Mesendoderm (in vitro differentiated cells): Measurements from ENCODE around the gene MORF4L2.
A peak's percentile ranks its signal among the peaks of the same experiment; 100 is the strongest.

ENCODE experiments used
- DNase-seq: peaks from one replicate; pipeline ENCODE4 v3.0.0; 2013
- H2AK5ac ChIP-seq: 2 replicates; pipeline ENCODE4 v1.6.1; 2013; ENCODE audit warnings: low read length, inconsistent platforms
- H2BK120ac ChIP-seq: 2 replicates; pipeline ENCODE4 v1.6.1; 2013; ENCODE audit warnings: low read depth, mild to moderate bottlenecking, low read length, moderate library complexity, mixed read lengths
- H2BK15ac ChIP-seq: replicated peaks from 2 replicates; pipeline ENCODE4 v1.6.1; 2013; ENCODE audit warnings: low read depth, mild to moderate bottlenecking, moderate library complexity
- H2BK5ac ChIP-seq: 2 replicates; pipeline ENCODE4 v1.6.1; 2013; ENCODE audit warnings: low read length, inconsistent platforms
- H3K18ac ChIP-seq: 2 replicates; pipeline ENCODE4 v1.6.1; 2013; ENCODE audit warnings: mild to moderate bottlenecking, low read length, mixed read lengths
- H3K23ac ChIP-seq: one replicate; pipeline ENCODE4 v1.6.1; 2013; ENCODE audit warnings: low read length
- H3K27ac ChIP-seq: 2 replicates; pipeline ENCODE4 v1.5.1; 2013; ENCODE audit warnings: low read depth, mild to moderate bottlenecking, inconsistent platforms, low read length, moderate library complexity
- H3K27me3 ChIP-seq: 2 replicates; pipeline ENCODE4 v1.6.1; 2013; ENCODE audit warnings: low read length, control low read depth, mild to moderate bottlenecking, inconsistent platforms; ENCODE audit not compliant: insufficient read depth, poor library complexity
- H3K36me3 ChIP-seq: 2 replicates; pipeline ENCODE4 v1.6.1; 2013; ENCODE audit warnings: low read length, inconsistent platforms; ENCODE audit not compliant: control insufficient read depth, insufficient read depth
- H3K4ac ChIP-seq: one replicate; pipeline ENCODE4 v1.6.1; 2013; ENCODE audit warnings: low read depth, mild to moderate bottlenecking, low read length, moderate library complexity
- H3K4me1 ChIP-seq: 2 replicates; pipeline ENCODE4 v1.6.1; 2013; ENCODE audit warnings: low read depth, low read length, inconsistent platforms; ENCODE audit not compliant: control insufficient read depth
- H3K4me2 ChIP-seq: 2 replicates; pipeline ENCODE4 v1.6.1; 2013; ENCODE audit warnings: low read length
- H3K4me3 ChIP-seq: 2 replicates; pipeline ENCODE4 v1.5.1; 2013; ENCODE audit warnings: mild to moderate bottlenecking, low read length
- H3K56ac ChIP-seq: one replicate; pipeline ENCODE4 v1.6.1; 2013; ENCODE audit warnings: low read length
- H3K79me1 ChIP-seq: 2 replicates; pipeline ENCODE4 v1.6.1; 2013; ENCODE audit warnings: low read length, inconsistent platforms
- H3K79me2 ChIP-seq: 2 replicates; pipeline ENCODE4 v1.6.1; 2013; ENCODE audit warnings: mild to moderate bottlenecking, low read length; ENCODE audit not compliant: control insufficient read depth, insufficient read depth
- H3K9ac ChIP-seq: 2 replicates; pipeline ENCODE4 v1.6.1; 2013; ENCODE audit warnings: low read length, inconsistent platforms
- H4K5ac ChIP-seq: one replicate; pipeline ENCODE4 v1.6.1; 2013; ENCODE audit warnings: low read length
- H4K8ac ChIP-seq: one replicate; pipeline ENCODE4 v1.6.1; 2013; ENCODE audit warnings: low read depth, mild to moderate bottlenecking, control low read depth, low read length, moderate library complexity
- WGBS: extraction: QIAGEN DNeasy Blood & Tissue Kit; methylation state at CpG from one replicate; pipeline ENCODE4 v1.1.7; 2013; ENCODE audit warnings: low lambda C conversion rate, missing lambda C conversion rate; ENCODE audit not compliant: insufficient coverage; ENCODE audit errors: extremely low coverage; 5-methylcytosine and 5-hydroxymethylcytosine counted together

Gene MORF4L2

DNA sequence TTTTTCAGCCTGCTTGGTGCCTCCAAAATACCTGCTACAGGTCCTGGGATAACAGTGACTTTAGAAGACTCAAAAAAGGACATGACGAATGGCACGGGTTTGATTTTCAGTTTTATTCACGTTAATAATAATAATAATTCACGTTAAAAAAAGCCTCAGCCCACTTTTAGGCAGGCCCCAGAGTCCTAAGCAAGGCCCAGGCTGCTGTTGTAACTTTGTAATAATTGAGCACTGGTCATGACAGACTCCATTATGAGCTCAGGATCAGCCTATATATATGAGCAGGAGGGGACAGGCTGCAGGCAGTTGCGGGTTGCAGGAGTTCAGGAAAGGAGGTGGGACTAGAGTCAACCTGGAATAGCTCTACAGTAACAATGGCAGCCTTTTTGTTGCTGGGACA is 24.1 kb upstream of the MORF4L2 start, which contains the start of gene TMEM31:
TSS of gene TMEM31 (plus strand) at position 301 of the 400 bp plus-strand sequence. CDS start 1,350 bp downstream, outside the sequence.
- no peak within 1 kb of the TSS for H3K27ac ChIP-seq
- no peak within 1 kb of the TSS for H3K4ac ChIP-seq
- no peak within 1 kb of the TSS for H3K23ac ChIP-seq
- H2BK5ac ChIP-seq: no peak within 1 kb of the TSS
- no peak within 1 kb of the TSS for H3K4me2 ChIP-seq
- no peak within 1 kb of the TSS for H3K4me3 ChIP-seq
- no peak within 1 kb of the TSS for H4K5ac ChIP-seq
- no peaks in the 10 kb centered on the region for H3K36me3 ChIP-seq
- no peak for DNase-seq
- no peaks in the 10 kb centered on the region for H3K79me1 ChIP-seq
- no peak within 1 kb of the TSS for H2AK5ac ChIP-seq
- H3K27me3 ChIP-seq: no peaks in the 10 kb centered on the region
- no peak within 1 kb of the TSS for H3K56ac ChIP-seq
- peaks cover 2% of the 10 kb centered on the region for H3K4me1 ChIP-seq
- no peak within 1 kb of the TSS for H4K8ac ChIP-seq
- H3K9ac ChIP-seq: no peak within 1 kb of the TSS
- H3K79me2 ChIP-seq: no peaks in the 10 kb centered on the region
- H2BK15ac ChIP-seq: no peak within 1 kb of the TSS
- no peak within 1 kb of the TSS for H3K18ac ChIP-seq
- no CpG with 5 or more reads among the region's 5 CpGs for WGBS
- no peak within 1 kb of the TSS for H2BK120ac ChIP-seq

GRCh38 chrX:103704863-103705262 is 18.4 kb upstream of the MORF4L2 start:
- Histone ChIP-seq H3K23ac (no peak overlapping the region), H3K18ac (no peak overlapping the region)

DNA sequence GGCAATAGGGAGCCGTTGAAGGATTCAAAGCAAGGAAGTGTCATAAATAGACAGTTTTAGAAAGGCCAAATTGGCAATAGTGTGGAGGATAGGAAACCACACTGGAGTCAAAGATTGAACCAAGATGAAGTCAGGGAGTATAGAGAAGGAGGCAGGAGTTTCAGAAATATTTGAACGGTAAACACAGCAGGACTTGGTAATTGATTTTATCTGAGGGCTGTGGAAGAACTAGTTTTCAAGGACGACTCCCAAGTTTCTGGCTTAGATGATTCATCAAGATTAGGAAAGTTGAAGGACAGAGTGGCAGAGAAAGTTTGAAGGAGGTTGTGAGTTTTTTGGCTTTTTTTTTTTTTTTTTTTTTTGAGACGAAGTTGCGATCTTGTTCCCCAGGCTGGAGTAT is 12.7 kb upstream of the MORF4L2 start:
- no peaks in the 10 kb centered on the region for H3K79me1 ChIP-seq
- H3K27ac ChIP-seq: no peak overlapping the region
- H3K4ac ChIP-seq: no peak overlapping the region
- no peak overlapping the region for H3K4me2 ChIP-seq
- no peak overlapping the region for H2BK120ac ChIP-seq
- no peak overlapping the region for H3K9ac ChIP-seq
- no peak overlapping the region for H4K5ac ChIP-seq
- no peak overlapping the region for H3K4me3 ChIP-seq
- H3K4me1 ChIP-seq: no peaks in the 10 kb centered on the region
- no peak overlapping the region for H2AK5ac ChIP-seq
- no peak overlapping the region for H2BK5ac ChIP-seq
- no peak overlapping the region for H4K8ac ChIP-seq
- WGBS: no CpG with 5 or more reads among the region's 5 CpGs
- H3K27me3 ChIP-seq: no peaks in the 10 kb centered on the region
- H3K56ac ChIP-seq: no peak overlapping the region
- H3K23ac ChIP-seq: no peak overlapping the region
- no peak overlapping the region for H3K18ac ChIP-seq
- no peaks in the 10 kb centered on the region for H3K36me3 ChIP-seq
- no peaks in the 10 kb centered on the region for H3K79me2 ChIP-seq
- DNase-seq: no peak
- no peak overlapping the region for H2BK15ac ChIP-seq

More at GRCh38 chrX:103704863-103705262, 18.4 kb upstream of the MORF4L2 start:
- Histone ChIP-seq H3K4ac (no peak overlapping the region), H3K79me1 (no peaks in the 10 kb centered on the region), H4K8ac (no peak overlapping the region), H4K5ac (no peak overlapping the region), H3K27ac (no peak overlapping the region), H3K4me2 (no peak overlapping the region), H2BK15ac (no peak overlapping the region), H3K36me3 (no peaks in the 10 kb centered on the region), H3K4me3 (no peak overlapping the region), H3K56ac (no peak overlapping the region), H3K9ac (no peak overlapping the region), H3K27me3 (no peaks in the 10 kb centered on the region), H2BK120ac (no peak overlapping the region), H3K4me1 (no peaks in the 10 kb centered on the region), H2BK5ac (no peak overlapping the region), H2AK5ac (no peak overlapping the region), H3K79me2 (no peaks in the 10 kb centered on the region)
- no CpG with 5 or more reads among the region's 3 CpGs for WGBS
- DNase-seq: no peak

DNA sequence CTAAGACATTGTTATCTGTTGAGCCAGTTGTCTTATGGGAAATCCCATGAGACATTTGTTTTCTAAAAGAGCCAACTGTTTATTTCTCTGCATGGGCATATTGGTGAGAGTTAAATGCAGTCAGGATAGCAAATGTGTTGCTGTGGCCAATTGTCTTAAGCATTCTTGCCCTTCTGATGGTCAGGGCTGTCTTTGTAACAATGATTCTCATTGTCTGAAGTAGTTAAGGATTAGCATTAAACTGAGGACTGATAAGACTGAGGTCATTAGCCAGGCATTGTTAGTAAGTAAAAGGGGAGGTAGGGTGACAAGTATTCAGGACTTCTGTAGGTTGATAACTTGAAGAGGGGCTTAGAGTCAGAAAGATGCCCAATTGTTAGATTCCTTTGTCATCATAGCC is 11.2 kb upstream of the MORF4L2 start:
- Histone ChIP-seq H3K4me1 (no peaks in the 10 kb centered on the region), H3K4me2 (no peak overlapping the region), H3K36me3 (no peaks in the 10 kb centered on the region), H3K56ac (no peak overlapping the region), H3K4me3 (no peak overlapping the region), H3K9ac (no peak overlapping the region), H3K79me2 (no peaks in the 10 kb centered on the region), H2BK120ac (no peak overlapping the region), H4K5ac (no peak overlapping the region), H3K79me1 (no peaks in the 10 kb centered on the region), H2AK5ac (no peak overlapping the region), H3K23ac (no peak overlapping the region), H3K4ac (no peak overlapping the region), H3K27ac (no peak overlapping the region), H3K18ac (no peak overlapping the region), H2BK5ac (no peak overlapping the region), H2BK15ac (no peak overlapping the region), H4K8ac (no peak overlapping the region), H3K27me3 (no peaks in the 10 kb centered on the region)
- DNase-seq: peak; percentile 85

- H3K4me2 ChIP-seq: no peak overlapping the region
- H3K56ac ChIP-seq: no peak overlapping the region
- peaks cover 2% of the 10 kb centered on the region for H3K79me2 ChIP-seq
- no peak overlapping the region for H2AK5ac ChIP-seq
- no CpG with 5 or more reads among the region's 1 CpG for WGBS
- H3K4me1 ChIP-seq: no peaks in the 10 kb centered on the region
- H3K4me3 ChIP-seq: no peak overlapping the region
- H4K5ac ChIP-seq: no peak overlapping the region
- H3K36me3 ChIP-seq: no peaks in the 10 kb centered on the region
- H3K9ac ChIP-seq: no peak overlapping the region
- H2BK15ac ChIP-seq: no peak overlapping the region
- no peak overlapping the region for H2BK5ac ChIP-seq
- no peak overlapping the region for H3K4ac ChIP-seq
- H3K27me3 ChIP-seq: no peaks in the 10 kb centered on the region
- H2BK120ac ChIP-seq: no peak overlapping the region
- no peaks in the 10 kb centered on the region for H3K79me1 ChIP-seq
- no peak for DNase-seq
- H3K23ac ChIP-seq: no peak overlapping the region
- no peak overlapping the region for H4K8ac ChIP-seq
- H3K27ac ChIP-seq: no peak overlapping the region
- H3K18ac ChIP-seq: no peak overlapping the region
Measured at GRCh38 chrX:103691059-103691458, 4.6 kb upstream of the MORF4L2 start.

DNA sequence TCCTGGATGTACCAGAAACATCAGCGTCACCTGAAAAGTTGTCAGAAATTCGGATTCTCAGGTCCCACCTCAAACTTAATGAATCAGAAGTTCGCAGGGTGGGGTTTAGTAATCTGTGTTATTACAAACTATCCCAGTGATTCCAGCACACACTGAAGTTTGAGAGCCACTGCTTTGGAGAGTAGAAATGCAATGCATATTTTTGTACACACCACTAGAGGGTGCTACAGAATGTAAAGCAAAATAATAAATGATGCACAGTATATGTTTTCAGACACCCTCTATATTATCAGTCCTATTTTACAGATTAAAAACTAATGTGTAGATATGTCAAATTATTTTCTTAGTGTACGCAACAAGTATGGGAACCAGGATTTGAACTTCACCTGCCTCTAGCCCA is 2.4 kb upstream of the MORF4L2 start:
- Histone ChIP-seq H3K23ac (no peak overlapping the region), H3K27me3 (no peaks in the 10 kb centered on the region), H3K4me3 (no peak overlapping the region), H2BK120ac (no peak overlapping the region), H2AK5ac (no peak overlapping the region), H4K8ac (no peak overlapping the region), H3K56ac (no peak overlapping the region), H3K18ac (no peak overlapping the region), H3K9ac (no peak overlapping the region), H3K79me1 (no peaks in the 10 kb centered on the region), H2BK5ac (no peak overlapping the region), H4K5ac (no peak overlapping the region), H3K4me1 (no peaks in the 10 kb centered on the region), H3K4ac (no peak overlapping the region), H3K4me2 (no peak overlapping the region), H3K36me3 (peaks cover 1% of the 10 kb centered on the region), H3K79me2 (peaks cover 13% of the 10 kb centered on the region), H2BK15ac (no peak overlapping the region), H3K27ac (no peak overlapping the region)
- WGBS: no CpG with 5 or more reads among the region's 4 CpGs
- DNase-seq: peak; percentile 11
